Lower lobe of right lung (tissue), 2 donors: ENCODE data around the gene ZNF132. TPM values are rescaled to one million over a fixed set of nuclear protein-coding genes. Genes with fewer than 3 reads are reported as not detected.

ENCODE experiments used
- ATAC-seq, 2 donors: fragments of 200-7000 bp; cut with Tn5 transposase; one replicate each; pipeline ENCODE4 v1.9.1; 2020 to 2022; ENCODE audit warnings: mild to moderate bottlenecking in 2 of 2, moderate library complexity in 2 of 2
- DNase-seq: peaks from one replicate; pipeline ENCODE4 v3.0.0-alpha.2; 2020
- H3K27ac ChIP-seq: fragments of 200-600 bp; one replicate; pipeline ENCODE4 v1.8.0; 2022
- H3K27me3 ChIP-seq: fragments of 200-600 bp; one replicate; pipeline ENCODE4 v1.8.0; 2022; ENCODE audit warnings: low read depth
- H3K36me3 ChIP-seq: fragments of 200-600 bp; one replicate; pipeline ENCODE4 v1.8.0; 2022; ENCODE audit warnings: mild to moderate bottlenecking
- H3K4me1 ChIP-seq: fragments of 200-600 bp; one replicate; pipeline ENCODE4 v1.8.0; 2022
- H3K4me3 ChIP-seq: fragments of 200-600 bp; one replicate; pipeline ENCODE4 v1.8.0; 2022; ENCODE audit warnings: mild to moderate bottlenecking
- H3K9me3 ChIP-seq: fragments of 200-600 bp; one replicate; pipeline ENCODE4 v1.8.0; 2022
- CTCF ChIP-seq: fragments of 200-600 bp; IDR thresholded peaks from one replicate; pipeline ENCODE4 v1.8.0; 2022; ENCODE audit warnings: antibody characterized with exemption, mild to moderate bottlenecking
- intact Hi-C: fragments of 100-400 bp; cut with DNase I; formaldehyde crosslinking; loops from one replicate; pipeline ENCODE4 v1.11.0; 2022
- total RNA-seq: library from RNA; stranded (reverse); fragmentation: NEBNext Ultra II Directional; extraction: Animal tissue kit (Norgen Biotek cat#: 25700); gene quantifications from one replicate; pipeline ENCODE4 v1.2.1, GENCODE V29; 2021
- donor health status: DM: no; HTN: yes; CAD: no; lungs with severe emphysema.

The ZNF132 gene
- total RNA-seq, 1 donor from 2014 or later: 7.4 TPM

GRCh38 chr19:58479736-58480480 lies 40.0 kb upstream of the ZNF132 start:
- Histone ChIP-seq H3K9me3 (no peaks in the 10 kb centered on the region), H3K27ac (no peak overlapping the region), H3K4me3 (no peak overlapping the region), H3K27me3 (no peaks in the 10 kb centered on the region), H3K4me1 (peaks cover 16% of the 10 kb centered on the region), H3K36me3 (peaks cover 29% of the 10 kb centered on the region)
- ATAC-seq: no peak
- no peak for DNase-seq
- intact Hi-C loops: no loop called here
- no peak for TF ChIP-seq CTCF

GRCh38 chr19:58479303-58479702 lies 39.4 kb upstream of the ZNF132 start:
- intact Hi-C loops: no loop called here
- no peak overlapping the region for H3K27ac ChIP-seq
- DNase-seq (no peak), ATAC-seq (no peak)
- H3K36me3 ChIP-seq: peaks cover 29% of the 10 kb centered on the region
- peaks cover 19% of the 10 kb centered on the region for H3K4me1 ChIP-seq
- H3K27me3 ChIP-seq: no peaks in the 10 kb centered on the region
- no peak overlapping the region for H3K4me3 ChIP-seq
- H3K9me3 ChIP-seq: no peaks in the 10 kb centered on the region
- no peak for TF ChIP-seq CTCF

- intact Hi-C loops: no loop called here
- Histone ChIP-seq H3K27ac (no peak overlapping the region), H3K4me3 (no peak overlapping the region), H3K27me3 (no peaks in the 10 kb centered on the region), H3K36me3 (peaks cover 32% of the 10 kb centered on the region), H3K4me1 (peaks cover 19% of the 10 kb centered on the region), H3K9me3 (no peaks in the 10 kb centered on the region)
- ATAC-seq (no peak), DNase-seq (no peak)
- no peak for TF ChIP-seq CTCF
Observed at GRCh38 chr19:58477871-58478270, 37.9 kb upstream of the ZNF132 start.

GRCh38 chr19:58477130-58477529 lies 37.2 kb upstream of the ZNF132 start:
- no peak for TF ChIP-seq CTCF
- ATAC-seq: no peak
- Histone ChIP-seq H3K27ac (peak overlapping the region; percentile 86), H3K4me3 (peak overlapping the region; percentile 86), H3K36me3 (peaks cover 39% of the 10 kb centered on the region), H3K27me3 (no peaks in the 10 kb centered on the region), H3K4me1 (peaks cover 19% of the 10 kb centered on the region), H3K9me3 (no peaks in the 10 kb centered on the region)
- DNase-seq: no peak
- intact Hi-C loops: no loop called here

GRCh38 chr19:58476498-58477015 lies 36.6 kb upstream of the ZNF132 start:
- DNase-seq (no peak), ATAC-seq (peak in 1 of 2 donors; percentile 0)
- no peaks in the 10 kb centered on the region for H3K27me3 ChIP-seq
- H3K36me3 ChIP-seq: peaks cover 45% of the 10 kb centered on the region
- H3K4me1 ChIP-seq: peaks cover 19% of the 10 kb centered on the region
- peak overlapping the region; percentile 86 for H3K27ac ChIP-seq
- TF ChIP-seq CTCF: no peak
- intact Hi-C loops: no loop called here
- peak overlapping the region; percentile 86 for H3K4me3 ChIP-seq
- H3K9me3 ChIP-seq: no peaks in the 10 kb centered on the region
